ACC112 (cell line): ENCODE data around the gene SLC31A2.

ENCODE experiments used
- H2AFZ ChIP-seq: fragments of 200-600 bp; sonication (generic); one replicate; pipeline ENCODE4 v1.6.0; 2017; ENCODE audit warnings: antibody characterized with exemption, low read length; ENCODE audit not compliant: unreplicated experiment
- H3K27ac ChIP-seq: fragments of 200-600 bp; sonication (generic); 2 replicates; pipeline ENCODE4 v1.5.1; 2014; ENCODE audit warnings: low read depth, mild to moderate bottlenecking, antibody characterized with exemption, low read length, moderate library complexity
- H3K27me3 ChIP-seq: fragments of 200-600 bp; sonication (generic); 2 replicates; pipeline ENCODE4 v1.6.1; 2014; ENCODE audit warnings: mild to moderate bottlenecking, antibody characterized with exemption, low read length, moderate library complexity, mixed read lengths; ENCODE audit not compliant: insufficient read depth
- H3K36me3 ChIP-seq: fragments of 200-600 bp; sonication (generic); 2 replicates; pipeline ENCODE4 v1.6.1; 2016; ENCODE audit warnings: mild to moderate bottlenecking, antibody characterized with exemption, low read length, moderate library complexity, mixed read lengths; ENCODE audit not compliant: insufficient read depth
- H3K4me1 ChIP-seq: fragments of 200-600 bp; sonication (generic); one replicate; pipeline ENCODE4 v1.6.1; 2016; ENCODE audit warnings: low read length, mixed read lengths; ENCODE audit not compliant: insufficient read depth, unreplicated experiment, control insufficient read depth
- H3K4me3 ChIP-seq: fragments of 200-600 bp; sonication (generic); 2 replicates; pipeline ENCODE4 v1.5.1; 2014; ENCODE audit warnings: mild to moderate bottlenecking, low read depth, low read length
- H3K79me2 ChIP-seq: fragments of 200-600 bp; sonication (generic); one replicate; pipeline ENCODE4 v1.6.0; 2016; ENCODE audit warnings: low read length; ENCODE audit not compliant: control insufficient read depth, unreplicated experiment, insufficient read depth

SLC31A2 gene

GRCh38 chr9:113164536-113165300, 13.9 kb downstream of the SLC31A2 start:
- H3K4me3 ChIP-seq, result no peak overlapping the region
- no peak overlapping the region for H2AFZ ChIP-seq
- H3K36me3 ChIP-seq, result peaks cover 47% of the 10 kb centered on the region; the same call in 1 of the 2 replicates

DNA sequence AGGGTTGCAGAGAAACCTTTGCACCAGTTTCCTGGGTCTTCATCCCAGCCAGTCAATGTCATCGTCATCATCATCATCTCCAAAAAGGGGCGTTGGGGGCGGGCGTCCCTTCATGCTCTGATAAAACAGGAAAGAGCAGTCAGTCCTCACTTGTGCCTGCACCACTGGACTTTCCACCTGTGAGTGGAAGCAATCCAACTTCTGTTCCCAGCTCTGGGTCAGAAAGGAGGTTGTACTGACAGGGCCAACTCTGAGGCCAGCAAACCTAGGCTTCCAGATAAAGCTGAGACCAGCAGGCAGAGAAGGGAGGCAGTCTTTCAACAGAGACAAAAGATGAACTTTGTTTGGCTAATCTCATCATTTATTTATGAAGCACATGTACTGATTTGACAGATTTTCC, 15.2 kb downstream of the SLC31A2 start:
- Histone ChIP-seq H3K36me3 (peaks cover 49% of the 10 kb centered on the region; the same call in 1 of the 2 replicates), H3K27me3 (no peaks in the 10 kb centered on the region), H3K79me2 (no peaks in the 10 kb centered on the region)

More at GRCh38 chr9:113164536-113165300, 13.9 kb downstream of the SLC31A2 start:
- Histone ChIP-seq H3K27ac (no peak overlapping the region), H3K4me1 (peaks cover 8% of the 10 kb centered on the region), H3K27me3 (no peaks in the 10 kb centered on the region), H3K79me2 (no peaks in the 10 kb centered on the region)

GRCh38 chr9:113168809-113169208, 18.0 kb downstream of the SLC31A2 start:
- Histone ChIP-seq H3K27ac (no peak overlapping the region), H3K4me1 (peaks cover 8% of the 10 kb centered on the region), H3K27me3 (no peaks in the 10 kb centered on the region), H3K79me2 (no peaks in the 10 kb centered on the region), H2AFZ (no peak overlapping the region), H3K4me3 (no peak overlapping the region), H3K36me3 (peaks cover 51% of the 10 kb centered on the region)

More for the DNA sequence above, 15.2 kb downstream of the SLC31A2 start:
- Histone ChIP-seq H3K27ac (no peak overlapping the region), H3K4me3 (no peak overlapping the region), H2AFZ (no peak overlapping the region), H3K4me1 (peaks cover 8% of the 10 kb centered on the region)

- H3K4me3 ChIP-seq, result no peak overlapping the region
- H3K79me2 ChIP-seq, result no peaks in the 10 kb centered on the region
- H3K36me3 ChIP-seq, result peaks cover 49% of the 10 kb centered on the region
- no peak overlapping the region for H3K27ac ChIP-seq
- no peak overlapping the region for H2AFZ ChIP-seq
- peaks cover 8% of the 10 kb centered on the region for H3K4me1 ChIP-seq
- H3K27me3 ChIP-seq, result no peaks in the 10 kb centered on the region
Observed at GRCh38 chr9:113173341-113173740, 22.5 kb downstream of the SLC31A2 start.

DNA sequence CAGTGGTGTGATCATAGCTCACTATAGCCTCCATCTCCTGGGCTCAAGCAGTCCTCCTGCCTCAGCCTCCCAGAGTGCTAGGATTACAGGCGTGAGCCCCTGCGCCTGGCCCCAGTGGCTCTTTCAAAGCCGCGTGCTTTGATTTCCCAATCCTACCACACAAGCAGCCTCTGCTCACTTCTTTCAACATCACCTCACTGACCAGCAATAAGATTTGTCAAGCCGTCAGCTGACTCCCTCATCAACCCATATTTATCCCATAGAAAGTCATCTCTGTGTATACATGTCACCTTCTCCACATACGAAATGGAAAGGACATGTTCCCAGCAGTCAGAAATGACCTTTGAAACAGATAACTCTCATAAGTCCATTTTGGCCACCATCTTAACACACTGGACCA, 26.0 kb downstream of the SLC31A2 start:
- Histone ChIP-seq H3K4me1 (peaks cover 11% of the 10 kb centered on the region), H3K27ac (no peak overlapping the region), H3K36me3 (peaks cover 56% of the 10 kb centered on the region)

DNA sequence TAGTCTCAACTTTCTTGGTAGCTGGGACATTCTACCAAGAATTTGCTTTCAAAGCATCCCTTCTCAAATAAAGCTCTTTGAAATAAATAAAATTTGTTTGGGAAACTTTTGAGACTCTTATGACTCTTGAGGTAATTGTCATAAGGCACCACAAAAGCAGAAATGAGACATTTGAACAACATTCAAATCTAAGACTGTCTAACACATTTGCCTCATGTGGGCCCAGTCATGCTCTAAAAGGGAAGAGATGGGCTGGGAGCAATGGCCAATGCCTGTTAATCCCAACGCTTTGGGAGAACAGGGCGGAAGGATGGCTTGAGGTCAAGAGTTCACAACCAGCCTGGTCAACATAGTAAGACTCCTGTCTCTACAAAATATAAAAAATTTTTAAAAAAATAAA, 26.4 kb downstream of the SLC31A2 start:
- peaks cover 61% of the 10 kb centered on the region for H3K36me3 ChIP-seq

More for the DNA sequence above, 26.0 kb downstream of the SLC31A2 start:
- Histone ChIP-seq H3K27me3 (no peaks in the 10 kb centered on the region), H2AFZ (no peak overlapping the region), H3K79me2 (no peaks in the 10 kb centered on the region), H3K4me3 (no peak overlapping the region)

DNA sequence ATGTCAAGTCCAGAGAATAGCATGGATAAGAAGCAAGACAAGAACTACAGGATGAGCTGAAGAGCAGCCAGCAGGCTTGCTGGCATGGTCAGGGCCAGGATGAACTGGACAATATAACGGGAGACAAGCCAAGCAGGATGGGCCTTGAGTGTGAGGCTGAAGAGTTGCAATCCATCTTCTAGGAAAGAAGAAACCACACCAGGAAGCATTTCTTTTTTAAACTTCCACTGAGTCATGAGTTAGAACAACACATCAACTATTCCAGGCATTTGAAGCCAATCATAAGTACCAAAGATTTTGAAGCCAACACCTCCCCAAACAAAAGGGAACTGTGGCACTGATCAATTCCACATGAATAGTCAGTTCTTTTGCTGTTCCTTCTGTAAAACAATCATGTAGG, 27.3 kb downstream of the SLC31A2 start:
- Histone ChIP-seq H3K4me3 (no peak overlapping the region), H3K4me1 (peaks cover 11% of the 10 kb centered on the region), H3K27me3 (no peaks in the 10 kb centered on the region), H2AFZ (no peak overlapping the region), H3K36me3 (peaks cover 58% of the 10 kb centered on the region), H3K27ac (no peak overlapping the region), H3K79me2 (no peaks in the 10 kb centered on the region)

More for the DNA sequence above, 26.4 kb downstream of the SLC31A2 start:
- Histone ChIP-seq H3K27ac (no peak overlapping the region), H3K79me2 (no peaks in the 10 kb centered on the region), H3K4me1 (peaks cover 11% of the 10 kb centered on the region), H3K4me3 (no peak overlapping the region), H2AFZ (no peak overlapping the region), H3K27me3 (no peaks in the 10 kb centered on the region)

DNA sequence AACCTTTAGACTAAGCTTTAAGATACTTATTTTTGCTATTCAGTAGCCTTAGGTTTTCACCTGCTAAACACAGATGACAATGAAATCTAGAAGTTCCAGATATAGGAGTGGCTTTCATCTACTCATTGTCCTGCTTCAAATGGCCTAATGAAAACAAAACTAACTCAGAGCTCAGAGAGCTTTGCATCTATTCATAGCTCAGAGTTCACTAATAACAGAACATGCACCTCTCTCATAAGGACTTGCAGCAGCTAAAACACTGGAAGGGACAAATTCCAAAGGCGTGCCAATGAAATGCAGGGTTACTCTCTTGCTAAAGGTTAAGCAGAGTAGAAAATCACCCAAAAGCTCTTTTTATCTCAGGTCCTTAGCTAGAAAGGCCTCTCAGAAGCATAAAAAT, 29.0 kb downstream of the SLC31A2 start:
- peaks cover 58% of the 10 kb centered on the region for H3K36me3 ChIP-seq
- H3K79me2 ChIP-seq, result no peaks in the 10 kb centered on the region
- no peak overlapping the region for H3K4me3 ChIP-seq
- no peak overlapping the region for H3K27ac ChIP-seq
- peaks cover 14% of the 10 kb centered on the region for H3K4me1 ChIP-seq
- no peak overlapping the region for H2AFZ ChIP-seq
- no peaks in the 10 kb centered on the region for H3K27me3 ChIP-seq

- Histone ChIP-seq H3K36me3 (peaks cover 55% of the 10 kb centered on the region), H3K4me1 (peaks cover 25% of the 10 kb centered on the region), H2AFZ (no peak overlapping the region)
Observed at GRCh38 chr9:113181165-113181564, 30.4 kb downstream of the SLC31A2 start.

DNA sequence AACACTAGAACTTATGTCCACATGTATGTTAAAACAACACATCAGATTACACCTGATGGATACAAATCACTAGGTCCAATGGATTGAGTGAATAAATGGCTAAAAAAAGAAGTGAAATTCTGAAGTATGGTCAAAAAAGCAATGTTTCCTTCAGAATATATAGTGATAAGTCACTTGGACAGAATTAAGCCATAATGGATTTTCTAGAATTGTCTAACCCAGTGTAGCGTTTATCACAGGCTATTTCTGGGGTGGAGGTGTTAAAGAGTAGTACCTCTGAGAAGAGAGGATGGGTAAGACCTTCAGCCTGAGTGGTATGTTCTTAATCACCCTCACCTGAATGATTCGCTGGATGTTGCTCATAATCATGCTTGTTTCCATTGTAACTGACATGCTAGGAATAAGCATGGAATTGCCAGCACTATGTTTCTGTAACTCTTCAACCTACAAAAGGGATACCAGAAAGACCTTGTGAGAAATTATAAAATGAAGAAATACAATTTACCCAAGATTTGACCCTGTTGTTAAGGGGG, 33.2 kb downstream of the SLC31A2 start:
- Histone ChIP-seq H3K4me3 (no peak overlapping the region), H3K79me2 (peaks cover 4% of the 10 kb centered on the region), H3K4me1 (peaks cover 41% of the 10 kb centered on the region), H3K27ac (peak overlapping the region; percentile 12; the same call in 1 of the 2 replicates), H2AFZ (no peak overlapping the region), H3K36me3 (peaks cover 47% of the 10 kb centered on the region), H3K27me3 (no peaks in the 10 kb centered on the region)

More at GRCh38 chr9:113181165-113181564, 30.4 kb downstream of the SLC31A2 start:
- Histone ChIP-seq H3K79me2 (no peaks in the 10 kb centered on the region), H3K27me3 (no peaks in the 10 kb centered on the region), H3K27ac (no peak overlapping the region), H3K4me3 (no peak overlapping the region)

GRCh38 chr9:113184539-113184938, 33.7 kb downstream of the SLC31A2 start:
- Histone ChIP-seq H2AFZ (no peak overlapping the region), H3K27ac (peak overlapping the region; percentile 12; the same call in 1 of the 2 replicates), H3K4me3 (no peak overlapping the region), H3K79me2 (peaks cover 4% of the 10 kb centered on the region), H3K36me3 (peaks cover 47% of the 10 kb centered on the region), H3K27me3 (no peaks in the 10 kb centered on the region), H3K4me1 (peaks cover 41% of the 10 kb centered on the region)
